Measurements from ENCODE around the gene SLC19A3. TPM values are rescaled to one million over a fixed set of nuclear protein-coding genes. Genes with fewer than 3 reads are reported as not detected.

The SLC19A3 gene
- polyA plus RNA-seq, 1 donor from 2014 or later = 2.9 TPM

DNA sequence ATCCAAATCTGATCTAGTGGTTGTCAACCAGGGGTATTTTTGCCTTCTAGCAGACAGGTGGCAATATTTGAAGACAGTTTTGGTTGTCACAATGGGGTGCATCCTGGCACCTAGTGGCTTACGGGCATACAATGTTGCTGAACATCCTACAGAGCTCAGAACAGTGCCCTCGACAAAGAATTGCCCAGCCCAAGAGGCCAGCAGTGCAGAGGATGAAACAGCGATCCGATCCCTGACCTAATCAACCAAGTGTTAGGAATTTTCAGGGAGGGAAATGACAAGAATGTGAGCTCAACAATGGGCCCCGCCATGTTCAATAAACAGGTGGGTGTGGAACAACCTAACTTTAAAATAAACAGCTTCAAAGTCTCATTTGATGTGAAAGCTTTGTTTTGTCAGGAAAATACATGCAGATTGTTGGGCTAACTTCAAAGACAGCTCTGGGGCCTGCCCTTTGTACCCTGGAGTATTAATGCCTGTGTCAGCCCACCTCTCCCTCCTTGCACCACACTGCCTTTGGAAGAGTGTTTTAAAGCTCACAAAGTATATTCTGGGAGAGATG, 73.8 kb downstream of the SLC19A3 start:
- no peak overlapping the region for H2AFZ ChIP-seq (ENCODE audit: low read depth, low read length)
- H4K20me1 ChIP-seq (ENCODE audit: insufficient read depth) = no peaks in the 10 kb centered on the region
- H3K36me3 ChIP-seq (ENCODE audit: insufficient read depth, low read length) = no peaks in the 10 kb centered on the region
- H3K27me3 ChIP-seq (ENCODE audit: insufficient read depth, low read depth, low read length) = no peaks in the 10 kb centered on the region
- no peaks in the 10 kb centered on the region for H3K9me2 ChIP-seq (ENCODE audit: insufficient read depth, low read length)
- no peak overlapping the region for H3K27ac ChIP-seq (ENCODE audit: low read length)
- H3K9me3 ChIP-seq (ENCODE audit: low read length) = no peaks in the 10 kb centered on the region
- no peaks in the 10 kb centered on the region for H3F3A ChIP-seq (ENCODE audit: insufficient read depth, low read length, poor library complexity, severe bottlenecking)
- no peak overlapping the region for H3K4me2 ChIP-seq (ENCODE audit: low read length)
- H3K9ac ChIP-seq (ENCODE audit: low read length) = no peak overlapping the region
- no peaks in the 10 kb centered on the region for H3K79me2 ChIP-seq (replicated peaks; ENCODE audit: insufficient read depth, low read length)
- no peak overlapping the region for H3K4me3 ChIP-seq (ENCODE audit: low read length)
- TF ChIP-seq POLR2AphosphoS5 (IDR thresholded peaks at IDR 0.05) (no peak), EZH2 (IDR thresholded peaks at IDR 0.05; ENCODE audit: borderline replicate concordance, insufficient read depth, low read length, poor library complexity, severe bottlenecking) (no peak), TAF1 (IDR thresholded peaks at IDR 0.05; ENCODE audit: low read depth) (no peak), MXI1 (conservative IDR thresholded peaks at IDR 0.05; ENCODE audit: poor library complexity, severe bottlenecking) (no peak), EP300 (conservative IDR thresholded peaks at IDR 0.05; ENCODE audit: poor library complexity, severe bottlenecking) (no peak), RAD21 (conservative IDR thresholded peaks at IDR 0.05) (no peak), SMC3 (conservative IDR thresholded peaks at IDR 0.05; ENCODE audit: poor library complexity) (no peak)
- TF ChIP-seq, protein P1, sequence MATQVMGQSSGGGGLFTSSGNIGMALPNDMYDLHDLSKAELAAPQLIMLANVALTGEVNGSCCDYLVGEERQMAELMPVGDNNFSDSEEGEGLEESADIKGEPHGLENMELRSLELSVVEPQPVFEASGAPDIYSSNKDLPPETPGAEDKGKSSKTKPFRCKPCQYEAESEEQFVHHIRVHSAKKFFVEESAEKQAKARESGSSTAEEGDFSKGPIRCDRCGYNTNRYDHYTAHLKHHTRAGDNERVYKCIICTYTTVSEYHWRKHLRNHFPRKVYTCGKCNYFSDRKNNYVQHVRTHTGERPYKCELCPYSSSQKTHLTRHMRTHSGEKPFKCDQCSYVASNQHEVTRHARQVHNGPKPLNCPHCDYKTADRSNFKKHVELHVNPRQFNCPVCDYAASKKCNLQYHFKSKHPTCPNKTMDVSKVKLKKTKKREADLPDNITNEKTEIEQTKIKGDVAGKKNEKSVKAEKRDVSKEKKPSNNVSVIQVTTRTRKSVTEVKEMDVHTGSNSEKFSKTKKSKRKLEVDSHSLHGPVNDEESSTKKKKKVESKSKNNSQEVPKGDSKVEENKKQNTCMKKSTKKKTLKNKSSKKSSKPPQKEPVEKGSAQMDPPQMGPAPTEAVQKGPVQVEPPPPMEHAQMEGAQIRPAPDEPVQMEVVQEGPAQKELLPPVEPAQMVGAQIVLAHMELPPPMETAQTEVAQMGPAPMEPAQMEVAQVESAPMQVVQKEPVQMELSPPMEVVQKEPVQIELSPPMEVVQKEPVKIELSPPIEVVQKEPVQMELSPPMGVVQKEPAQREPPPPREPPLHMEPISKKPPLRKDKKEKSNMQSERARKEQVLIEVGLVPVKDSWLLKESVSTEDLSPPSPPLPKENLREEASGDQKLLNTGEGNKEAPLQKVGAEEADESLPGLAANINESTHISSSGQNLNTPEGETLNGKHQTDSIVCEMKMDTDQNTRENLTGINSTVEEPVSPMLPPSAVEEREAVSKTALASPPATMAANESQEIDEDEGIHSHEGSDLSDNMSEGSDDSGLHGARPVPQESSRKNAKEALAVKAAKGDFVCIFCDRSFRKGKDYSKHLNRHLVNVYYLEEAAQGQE (IDR thresholded peaks at IDR 0.05; ENCODE audit: borderline replicate concordance) = no peak
- TF ChIP-seq, protein P2, sequence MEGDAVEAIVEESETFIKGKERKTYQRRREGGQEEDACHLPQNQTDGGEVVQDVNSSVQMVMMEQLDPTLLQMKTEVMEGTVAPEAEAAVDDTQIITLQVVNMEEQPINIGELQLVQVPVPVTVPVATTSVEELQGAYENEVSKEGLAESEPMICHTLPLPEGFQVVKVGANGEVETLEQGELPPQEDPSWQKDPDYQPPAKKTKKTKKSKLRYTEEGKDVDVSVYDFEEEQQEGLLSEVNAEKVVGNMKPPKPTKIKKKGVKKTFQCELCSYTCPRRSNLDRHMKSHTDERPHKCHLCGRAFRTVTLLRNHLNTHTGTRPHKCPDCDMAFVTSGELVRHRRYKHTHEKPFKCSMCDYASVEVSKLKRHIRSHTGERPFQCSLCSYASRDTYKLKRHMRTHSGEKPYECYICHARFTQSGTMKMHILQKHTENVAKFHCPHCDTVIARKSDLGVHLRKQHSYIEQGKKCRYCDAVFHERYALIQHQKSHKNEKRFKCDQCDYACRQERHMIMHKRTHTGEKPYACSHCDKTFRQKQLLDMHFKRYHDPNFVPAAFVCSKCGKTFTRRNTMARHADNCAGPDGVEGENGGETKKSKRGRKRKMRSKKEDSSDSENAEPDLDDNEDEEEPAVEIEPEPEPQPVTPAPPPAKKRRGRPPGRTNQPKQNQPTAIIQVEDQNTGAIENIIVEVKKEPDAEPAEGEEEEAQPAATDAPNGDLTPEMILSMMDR (IDR thresholded peaks at IDR 0.05; ENCODE audit: poor library complexity, severe bottlenecking) = no peak

DNA sequence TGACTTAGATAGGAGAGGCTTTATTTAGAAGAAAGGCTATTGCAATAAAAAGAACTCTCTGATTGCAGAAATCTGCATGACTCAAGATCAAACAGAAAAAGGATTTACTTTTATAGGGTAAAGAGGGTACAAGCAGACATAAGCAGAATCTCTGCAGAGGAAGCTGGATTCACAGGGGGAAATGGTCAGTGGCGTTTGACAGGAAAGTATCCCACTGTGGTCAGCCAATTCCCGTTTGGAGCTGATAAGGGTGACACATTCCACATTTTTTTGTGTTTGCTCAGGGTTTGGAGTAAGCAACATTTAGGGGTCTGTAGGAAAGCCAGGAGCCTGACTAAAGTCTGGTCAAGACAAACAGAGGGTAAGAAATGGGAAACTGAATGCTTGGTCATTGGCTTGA, 75.2 kb downstream of the SLC19A3 start:
- no peaks in the 10 kb centered on the region for H3F3A ChIP-seq (ENCODE audit: insufficient read depth, low read length, poor library complexity, severe bottlenecking)

More for the DNA sequence above, 75.2 kb downstream of the SLC19A3 start:
- Histone ChIP-seq H3K4me3 (ENCODE audit: low read length) (no peak overlapping the region), H3K4me2 (ENCODE audit: low read length) (no peak overlapping the region), H3K36me3 (ENCODE audit: insufficient read depth, low read length) (no peaks in the 10 kb centered on the region), H4K20me1 (ENCODE audit: insufficient read depth) (no peaks in the 10 kb centered on the region), H3K27me3 (ENCODE audit: insufficient read depth, low read depth, low read length) (no peaks in the 10 kb centered on the region), H3K9me3 (ENCODE audit: low read length) (no peaks in the 10 kb centered on the region), H3K79me2 (replicated peaks; ENCODE audit: insufficient read depth, low read length) (no peaks in the 10 kb centered on the region), H3K9ac (ENCODE audit: low read length) (no peak overlapping the region), H3K9me2 (ENCODE audit: insufficient read depth, low read length) (no peaks in the 10 kb centered on the region), H2AFZ (ENCODE audit: low read depth, low read length) (no peak overlapping the region), H3K27ac (ENCODE audit: low read length) (no peak overlapping the region)
- TF ChIP-seq SMC3 (conservative IDR thresholded peaks at IDR 0.05; ENCODE audit: poor library complexity) (no peak), EZH2 (IDR thresholded peaks at IDR 0.05; ENCODE audit: borderline replicate concordance, insufficient read depth, low read length, poor library complexity, severe bottlenecking) (no peak), MXI1 (conservative IDR thresholded peaks at IDR 0.05; ENCODE audit: poor library complexity, severe bottlenecking) (no peak), POLR2AphosphoS5 (IDR thresholded peaks at IDR 0.05) (no peak)
- TF ChIP-seq, protein P1 (IDR thresholded peaks at IDR 0.05; ENCODE audit: borderline replicate concordance) = no peak
- TF ChIP-seq, protein P2 (IDR thresholded peaks at IDR 0.05; ENCODE audit: poor library complexity, severe bottlenecking) = no peak

Data from neural cell (in vitro differentiated cells).